IMR-90 (cell line): ENCODE data around the gene VGLL1. TPM values are rescaled to one million over a fixed set of nuclear protein-coding genes. Genes with fewer than 3 reads are reported as not detected.
A peak's percentile ranks its signal among the peaks of the same experiment; 100 is the strongest.

ENCODE experiments used
- ATAC-seq: fragments of 200-7000 bp; cut with Tn5 transposase; 2 replicates; pipeline ENCODE4 v1.9.1; 2020; ENCODE audit warnings: low read depth, mild to moderate bottlenecking, moderate library complexity
- BruUV-seq: library from RNA; stranded (reverse); fragments of 400-500 nt; replicated peaks from 2 replicates; lab custom pipeline; 2021; lab: Mats Ljungman, UMichigan
- CTCF ChIA-PET: fragments of 300-600 bp; formaldehyde crosslinking; extraction: SDS; loops from one replicate; lab custom pipeline; 2021; ENCODE audit warnings: antibody characterized with exemption; lab: Yijun Ruan, JAX
- POLR2A ChIA-PET: fragments of 300-600 bp; sonication (Branson Sonifier 250); formaldehyde crosslinking; loops from one replicate; lab custom pipeline; 2022; ENCODE audit warnings: antibody characterized with exemption; ENCODE audit not compliant: unreplicated experiment; lab: Charles Lee
- DNase-seq: peaks from one replicate; pipeline ENCODE4 v3.0.0; 2013
- H2AFZ ChIP-seq: replicated peaks from 2 replicates; pipeline ENCODE3; 2013; ENCODE audit warnings: low read length, mild to moderate bottlenecking; ENCODE audit not compliant: poor library complexity
- H2AK5ac ChIP-seq: 2 replicates; pipeline ENCODE4 v1.6.1; 2013; ENCODE audit warnings: low read depth, low read length, inconsistent platforms
- H2AK9ac ChIP-seq: replicated peaks from 2 replicates; pipeline ENCODE3; 2013; ENCODE audit warnings: mild to moderate bottlenecking, low read depth, low read length, moderate library complexity; ENCODE audit not compliant: poor library complexity
- H2BK120ac ChIP-seq: 2 replicates; pipeline ENCODE4 v1.6.1; 2013; ENCODE audit warnings: low read depth, low read length, inconsistent platforms
- H2BK15ac ChIP-seq: 3 replicates; pipeline ENCODE4 v1.6.1; 2013; ENCODE audit warnings: low read depth, low read length, inconsistent platforms
- H2BK20ac ChIP-seq: 2 replicates; pipeline ENCODE4 v1.6.1; 2013; ENCODE audit warnings: low read depth, mild to moderate bottlenecking, inconsistent platforms, low read length, moderate library complexity
- H2BK5ac ChIP-seq: 2 replicates; pipeline ENCODE4 v1.6.1; 2013; ENCODE audit warnings: mild to moderate bottlenecking, low read depth, low read length, inconsistent platforms; ENCODE audit not compliant: poor library complexity, severe bottlenecking
- H3K14ac ChIP-seq: replicated peaks from 2 replicates; pipeline ENCODE4 v1.6.1; 2013; ENCODE audit warnings: low read depth, low read length, inconsistent platforms
- H3K18ac ChIP-seq: 2 replicates; pipeline ENCODE4 v1.6.1; 2013; ENCODE audit warnings: low read depth, low read length, control low read depth
- H3K23ac ChIP-seq: 2 replicates; pipeline ENCODE4 v1.6.1; 2013; ENCODE audit warnings: low read depth, low read length, inconsistent platforms
- H3K27ac ChIP-seq: 2 replicates; pipeline ENCODE4 v1.5.1; 2013; ENCODE audit warnings: mild to moderate bottlenecking, control low read depth, low read length; ENCODE audit not compliant: insufficient read depth
- H3K27me3 ChIP-seq: 2 replicates; pipeline ENCODE4 v1.6.1; 2013; ENCODE audit warnings: low read length; ENCODE audit not compliant: control insufficient read depth, insufficient read depth
- H3K36me3 ChIP-seq: 2 replicates; pipeline ENCODE4 v1.6.1; 2013; ENCODE audit warnings: low read length, mixed read lengths; ENCODE audit not compliant: control insufficient read depth, insufficient read depth
- H3K4ac ChIP-seq: 2 replicates; pipeline ENCODE4 v1.6.1; 2013; ENCODE audit warnings: low read depth, low read length, inconsistent platforms
- H3K4me1 ChIP-seq: 2 replicates; pipeline ENCODE4 v1.6.1; 2013; ENCODE audit warnings: low read length, mixed read lengths; ENCODE audit not compliant: control insufficient read depth, insufficient read depth
- H3K4me2 ChIP-seq: 2 replicates; pipeline ENCODE4 v1.6.1; 2013; ENCODE audit warnings: low read depth, mild to moderate bottlenecking, control low read depth, low read length, moderate library complexity
- H3K4me3 ChIP-seq: 2 replicates; pipeline ENCODE4 v1.5.1; 2013; ENCODE audit warnings: low read depth, mild to moderate bottlenecking, control low read depth, low read length, moderate library complexity; ENCODE audit not compliant: insufficient read depth
- H3K56ac ChIP-seq: 2 replicates; pipeline ENCODE4 v1.6.1; 2013; ENCODE audit warnings: low read length, inconsistent platforms; ENCODE audit not compliant: insufficient read depth; ENCODE audit errors: extremely low read depth
- H3K79me1 ChIP-seq, 2 experiments: 2 replicates each; pipeline ENCODE4 v1.6.1; 2013; ENCODE audit warnings: low read length in 2 of 2, inconsistent platforms in 1 of 2, low read depth in 1 of 2
- H3K9ac ChIP-seq: 2 replicates; pipeline ENCODE4 v1.6.1; 2013; ENCODE audit warnings: low read depth, low read length, control low read depth
- H3K9me1 ChIP-seq: 2 replicates; pipeline ENCODE4 v1.6.1; 2013; ENCODE audit warnings: low read length, inconsistent platforms; ENCODE audit not compliant: insufficient read depth
- H3K9me3 ChIP-seq: 2 replicates; pipeline ENCODE4 v1.6.1; 2013; ENCODE audit warnings: low read length; ENCODE audit not compliant: control insufficient read depth, insufficient read depth
- H4K20me1 ChIP-seq: 2 replicates; pipeline ENCODE4 v1.6.1; 2013; ENCODE audit warnings: low read length, inconsistent platforms; ENCODE audit not compliant: insufficient read depth
- H4K5ac ChIP-seq: 2 replicates; pipeline ENCODE4 v1.6.1; 2013; ENCODE audit warnings: mild to moderate bottlenecking, low read depth, low read length, control low read depth
- H4K8ac ChIP-seq, 2 experiments: 2 replicates each; pipeline ENCODE4 v1.6.1; 2013; ENCODE audit warnings: low read depth in 2 of 2, low read length in 2 of 2, control low read depth in 1 of 2, inconsistent platforms in 1 of 2
- H4K91ac ChIP-seq: 2 replicates; pipeline ENCODE4 v1.6.1; 2013; ENCODE audit warnings: low read depth, low read length, inconsistent platforms; ENCODE audit not compliant: insufficient read depth
- MAFK ChIP-seq: IDR thresholded peaks from 2 replicates; pipeline ENCODE4 v1.6.1; 2012; ENCODE audit warnings: low read depth, low read length, improper control_type of control experiment
- MAZ ChIP-seq: IDR thresholded peaks from 2 replicates; pipeline ENCODE4 v1.6.1; 2012; ENCODE audit warnings: low read depth, mild to moderate bottlenecking, low read length, improper control_type of control experiment, moderate library complexity, borderline replicate concordance
- MXI1 ChIP-seq: IDR thresholded peaks from 2 replicates; pipeline ENCODE4 v1.6.1; 2012; ENCODE audit warnings: low read depth, mild to moderate bottlenecking, low read length, moderate library complexity, borderline replicate concordance
- POLR2A ChIP-seq: IDR thresholded peaks from 2 replicates; pipeline ENCODE4 v1.6.1; 2012; ENCODE audit warnings: mild to moderate bottlenecking, low read depth, low read length
- RCOR1 ChIP-seq: IDR thresholded peaks from 2 replicates; pipeline ENCODE4 v1.6.1; 2012; ENCODE audit warnings: mild to moderate bottlenecking, low read length, improper control_type of control experiment; ENCODE audit not compliant: insufficient replicate concordance
- RFX5 ChIP-seq: IDR thresholded peaks from 2 replicates; pipeline ENCODE4 v1.8.0; 2012; ENCODE audit warnings: low read depth, mild to moderate bottlenecking, low read length, moderate library complexity
- SMC3 ChIP-seq: fragments of 150-350 bp; IDR thresholded peaks from 2 replicates; pipeline ENCODE4 v1.6.1; 2016; ENCODE audit warnings: low read depth, mild to moderate bottlenecking, antibody characterized with exemption, low read length, moderate library complexity
- WGBS, 2 experiments: methylation state at CpG; one replicate each; pipeline versions ENCODE4 v1.1.5 to v1.1.7; 2013; ENCODE audit warnings: missing lambda C conversion rate in 2 of 2; ENCODE audit not compliant: insufficient read length in 1 of 2; ENCODE audit errors: extremely low coverage in 2 of 2; 5-methylcytosine and 5-hydroxymethylcytosine counted together
- dilution Hi-C: fragments of 300-500 bp; cut with HindIII; formaldehyde crosslinking; loops from one replicate; pipeline ENCODE4 v1.14.3; 2018; ENCODE audit warnings: low sequenced_read_pairs; ENCODE audit not compliant: unreplicated experiment
- in situ Hi-C: fragments of 300-500 bp; cut with MboI; formaldehyde crosslinking; loops from 3 replicates; pipeline ENCODE4 v1.14.3; 2019; ENCODE audit warnings: low sequenced_read_pairs, inconsistent platforms, mixed read lengths
- intact Hi-C: fragments of 100-400 bp; cut with micrococcal nuclease; formaldehyde crosslinking; loops from 2 replicates; pipeline ENCODE4 v1.10.0; 2022
- polyA plus RNA-seq, 3 experiments: library from polyadenylated mRNA; depleted of rRNA; stranded (reverse); fragments of >200 nt; gene quantifications; 2 replicates each; pipeline ENCODE4 v1.2.3, GENCODE V29; 2012; ENCODE audit warnings: low replicate concordance in 1 of 3
- total RNA-seq: library from RNA; depleted of rRNA; stranded (reverse); fragments of >200 nt; gene quantifications from 2 replicates; pipeline ENCODE4 v1.2.3, GENCODE V29; 2012

VGLL1 gene
- total and polyA plus RNA-seq, 2 of the 4 experiments (the other 2 are of a cell fraction): not detected

DNA sequence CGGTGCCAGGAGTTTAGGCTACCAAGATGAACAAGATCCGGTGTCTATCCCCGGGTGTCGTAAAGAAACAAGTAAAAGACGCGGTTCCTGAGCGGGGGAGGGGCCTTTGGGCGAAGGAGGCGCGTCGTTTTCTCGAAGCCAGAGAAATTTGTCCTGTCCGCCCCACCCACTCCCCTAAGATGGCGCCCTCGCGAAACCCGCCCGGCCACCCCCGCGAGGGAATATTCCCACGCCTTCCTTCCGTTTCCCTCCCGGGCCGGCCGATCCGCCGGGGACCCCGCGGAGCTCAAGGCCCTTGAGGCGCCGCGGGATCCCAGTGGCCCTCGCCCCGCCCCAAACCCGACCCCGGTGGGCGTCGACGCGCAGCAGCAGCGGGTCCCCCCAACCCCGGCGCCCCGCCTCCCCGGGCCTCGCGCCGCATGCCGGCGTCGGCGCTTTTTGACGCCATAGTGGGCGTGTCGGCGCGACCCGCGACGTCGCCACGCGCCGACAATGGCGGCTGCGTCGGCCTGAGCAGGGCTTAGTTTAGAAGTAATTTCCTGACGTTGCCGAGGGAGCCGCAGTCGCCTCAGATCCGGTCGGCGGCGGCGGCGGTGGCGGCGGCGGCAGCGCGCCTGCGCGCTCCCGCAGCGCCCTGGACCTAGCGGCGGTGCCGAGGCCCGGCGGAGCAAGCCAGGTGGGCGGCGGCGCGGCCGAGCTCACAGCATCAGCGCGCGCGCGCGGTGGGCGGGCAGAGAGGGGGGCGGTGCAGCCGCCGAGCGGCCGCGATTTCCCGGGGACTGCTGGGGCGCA is 35.1 kb upstream of the VGLL1 start:
- DNase-seq (peak; percentile 79), ATAC-seq (peak; percentile 89)
- Histone ChIP-seq H3K9ac (peak overlapping the region; percentile 71), H3K4me3 (peak overlapping the region; percentile 89), H4K20me1 (peaks cover 2% of the 10 kb centered on the region), H3K23ac (no peak overlapping the region), H3K4me2 (peak overlapping the region; percentile 33), H3K27ac (peak overlapping the region; percentile 83), H2BK20ac (no peak overlapping the region), H3K18ac (0 out of 2 replicates have a peak overlapping the region, but pooled peaks have one; percentile 6), H2BK5ac (peak overlapping the region; percentile 79), H3K27me3 (peaks cover 2% of the 10 kb centered on the region), H2BK120ac (no peak overlapping the region), H3K79me1 (no peaks in the 10 kb centered on the region), H3K36me3 (no peaks in the 10 kb centered on the region), H3K14ac (no peak overlapping the region), H3K9me3 (no peaks in the 10 kb centered on the region), H3K4ac (peak overlapping the region; percentile 61), H2AK9ac (no peak overlapping the region), H2AK5ac (no peak overlapping the region), H4K8ac (peak overlapping the region; percentile 75 to 93), H3K4me1 (no peaks in the 10 kb centered on the region), H4K5ac (peak overlapping the region; percentile 71), H2AFZ (peak overlapping the region; percentile 93), H3K56ac (peak overlapping the region; percentile 56; the same call in 1 of the 2 replicates), H2BK15ac (no peak overlapping the region), H4K91ac (peak overlapping the region; percentile 26; the same call in 1 of the 2 replicates), H3K9me1 (0 out of 2 replicates have a peak, but pooled peaks cover 3% of the 10 kb centered on the region)
- in situ Hi-C loops (loop anchor here (25.0 kb wide), 1 partner anchor 510 kb away; the partner anchor contains the start of gene SLC9A6), dilution Hi-C loops (no loop called here), intact Hi-C loops (loop anchor here (2.0 to 10.0 kb wide), 4 partner anchors 245 to 468 kb away; partner anchors contain the start of gene MAP7D3)
- TF ChIP-seq MXI1 (no peak), RFX5 (no peak), MAFK (no peak), POLR2A (0 out of 2 replicates have a peak, but pooled peaks have one; percentile 57), SMC3 (no peak), RCOR1 (no peak), MAZ (no peak)
- ChIA-PET POLR2A (no interaction called here), CTCF (no interaction called here)
- 35% methylated on average over 48 of the region's 111 CpGs; no CpG with 5 or more reads in 1 of the 2 experiments for WGBS, 2 experiments
- no TSS peak for BruUV-seq
